GM21528 (cell line): ENCODE results near the gene FEM1A.
"Not testable (repeated sequence)": the region's sequence is repeated elsewhere in the genome, so short reads cannot be mapped to it uniquely, and the experiment has no call there.

ENCODE experiments used
- ATAC-seq: cut with Tn5 transposase; IDR thresholded peaks from one replicate; pipeline ENCODE4 v1.9.1; 2021; ENCODE audit warnings: mild to moderate bottlenecking, moderate library complexity; ENCODE audit not compliant: unreplicated experiment, low FRiP score

FEM1A gene

DNA sequence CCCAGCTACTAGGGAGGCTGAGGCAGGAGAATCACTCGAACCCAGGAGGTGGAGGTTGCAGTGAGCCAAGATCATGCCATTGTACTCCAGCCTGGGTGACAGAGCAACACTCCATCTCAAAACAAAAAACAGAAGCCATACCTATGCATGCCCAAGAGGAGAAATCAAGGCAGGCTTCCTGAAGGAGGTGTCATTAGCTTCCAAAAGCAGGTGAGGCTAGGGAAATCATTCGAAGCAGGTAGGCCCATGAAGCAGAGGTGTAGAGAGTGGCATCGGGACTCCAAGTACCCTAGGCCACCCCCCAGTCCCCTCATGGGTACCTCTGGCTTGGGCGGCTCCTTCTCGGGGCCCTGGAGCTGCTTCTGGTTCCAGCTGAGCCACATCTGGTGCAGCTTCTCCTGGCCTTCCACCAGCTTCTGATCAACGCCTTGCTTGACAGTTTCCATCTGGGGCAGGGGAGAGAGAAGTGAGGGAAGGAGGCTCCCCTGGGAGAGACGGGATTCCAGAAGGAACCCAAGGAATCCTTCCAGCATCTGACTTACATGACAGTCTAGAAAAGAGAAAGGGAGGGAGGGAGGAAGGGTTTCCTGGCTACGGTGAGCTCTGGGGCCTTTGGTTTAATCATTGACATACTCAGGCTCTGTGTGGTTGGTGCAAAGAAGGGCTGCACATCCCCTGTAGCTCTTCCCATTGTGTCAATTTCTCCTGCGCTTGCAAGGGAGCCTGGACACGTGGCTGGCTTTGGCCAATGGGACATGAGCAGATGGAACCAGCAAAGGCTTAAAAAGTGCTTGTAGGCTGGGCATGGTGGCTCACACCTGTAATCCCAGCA lies 53.0 kb downstream of the FEM1A start:
- ATAC-seq, result no peak

DNA sequence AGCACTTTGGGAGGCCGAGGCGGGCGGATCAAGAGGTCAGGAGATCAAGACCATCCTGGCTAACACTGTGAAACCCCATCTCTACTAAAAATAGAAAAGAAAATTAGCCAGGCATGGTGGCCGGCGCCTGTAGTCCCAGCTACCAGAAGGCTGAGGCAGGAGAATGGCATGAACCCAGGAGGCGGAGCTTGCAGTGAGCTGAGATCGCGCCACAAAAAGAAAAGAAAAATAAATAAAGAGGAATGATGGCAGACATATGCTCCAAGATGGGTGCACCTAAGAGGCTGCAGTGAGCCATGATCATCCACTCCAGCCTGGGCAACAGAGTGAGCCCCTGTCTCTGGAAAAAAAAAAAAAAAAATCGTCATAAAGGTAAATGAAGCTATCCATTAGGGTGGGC lies 54.4 kb downstream of the FEM1A start:
- not testable (repeated sequence) for ATAC-seq

DNA sequence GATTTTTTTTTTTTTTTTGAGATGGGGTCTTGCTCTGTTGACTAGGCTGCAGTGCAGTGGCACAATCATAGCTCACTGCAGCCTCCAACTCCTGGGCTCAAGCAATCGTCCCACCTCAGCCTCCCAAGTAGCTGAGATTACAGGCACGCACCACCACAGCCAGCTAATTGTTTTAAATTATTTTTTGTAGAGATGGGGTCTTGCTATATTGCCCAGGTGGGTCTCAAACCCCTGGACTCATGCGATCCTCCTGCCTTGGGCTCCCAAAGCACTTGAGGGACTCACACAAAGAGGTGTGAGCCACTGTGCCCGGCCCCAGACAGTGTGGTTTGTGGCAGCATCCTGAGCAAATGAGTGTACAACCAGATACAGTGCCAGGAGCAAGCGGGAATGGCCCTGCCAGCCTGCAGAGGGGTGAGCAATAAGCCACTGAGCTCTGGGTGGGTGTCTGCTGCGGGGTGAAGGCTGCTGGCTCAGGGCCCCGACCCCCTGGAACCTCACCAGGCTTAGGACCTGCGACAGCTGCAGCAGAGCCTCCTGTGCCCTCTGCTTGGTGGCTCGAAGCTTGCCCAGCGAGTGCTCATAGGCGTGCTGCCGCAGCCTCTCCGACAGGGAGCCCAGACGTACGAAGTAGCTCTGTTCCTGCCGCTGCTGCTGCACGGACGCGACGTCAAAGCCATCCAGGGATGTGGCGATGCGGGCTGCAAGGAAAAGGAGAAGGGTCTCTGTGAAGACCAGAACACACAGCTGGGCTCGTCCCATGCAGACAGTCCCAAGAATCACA lies 55.8 kb downstream of the FEM1A start:
- ATAC-seq, result no peak

DNA sequence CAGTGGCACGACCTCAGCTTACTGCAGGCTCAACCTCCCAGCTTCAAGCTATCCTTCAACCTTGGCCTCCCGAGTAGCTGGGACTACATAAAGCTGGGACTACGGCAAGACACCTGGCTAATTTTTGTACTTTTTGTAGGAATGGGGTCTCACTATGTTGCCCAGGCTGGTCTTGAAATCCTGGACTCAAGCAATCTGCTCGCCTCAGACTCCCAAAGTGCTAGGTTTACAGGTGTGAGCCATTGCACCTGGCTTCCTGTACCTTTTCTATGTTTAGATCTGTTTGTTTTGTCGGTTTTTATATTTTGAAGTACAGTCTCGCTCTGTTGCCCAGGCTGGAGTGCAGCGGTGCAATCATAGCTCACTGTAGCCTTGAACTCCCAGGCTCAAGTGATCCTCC lies 57.5 kb downstream of the FEM1A start:
- ATAC-seq, result no peak
